Fibroblast of skin of scalp (primary cell): ENCODE measurements around the gene TMEM151B.

Experiments used
- DNase-seq: peaks from one replicate; pipeline ENCODE4 v3.0.0-alpha.2; 2013

Gene TMEM151B

GRCh38 chr6:44232676-44233566 lies 37.3 kb upstream of the TMEM151B start:
- no peak for DNase-seq

GRCh38 chr6:44233567-44234100 lies 36.6 kb upstream of the TMEM151B start:
- DNase-seq = no peak

- DNase-seq = peak; percentile 78
These were observed 35.9 kb upstream of the TMEM151B start for GRCh38 chr6:44234101-44235025.

- no peak for DNase-seq
These were observed 35.0 kb upstream of the TMEM151B start for GRCh38 chr6:44235269-44235668.

- no peak for DNase-seq
These were observed 34.2 kb upstream of the TMEM151B start for GRCh38 chr6:44235891-44236516.

- peak; percentile 96 for DNase-seq
These were observed 33.0 kb upstream of the TMEM151B start for GRCh38 chr6:44237021-44237812.

GRCh38 chr6:44237813-44238433 lies 32.3 kb upstream of the TMEM151B start:
- peak; percentile 73 for DNase-seq

GRCh38 chr6:44238687-44239350 lies 31.4 kb upstream of the TMEM151B start:
- DNase-seq = no peak

- DNase-seq = no peak
These were observed 26.9 kb upstream of the TMEM151B start for GRCh38 chr6:44243345-44243744.

- DNase-seq = no peak
These were observed 24.8 kb upstream of the TMEM151B start for GRCh38 chr6:44245391-44245911.

- DNase-seq = peak; percentile 84
These were observed 24.2 kb upstream of the TMEM151B start for GRCh38 chr6:44245912-44246662.

GRCh38 chr6:44246663-44247337 lies 23.4 kb upstream of the TMEM151B start, which contains the start of gene HSP90AB1:
HSP90AB1 (plus strand) TSS chr6:44247101; CDS start chr6:44248630, 1,529 bp downstream.
- peak; percentile 98 for DNase-seq

GRCh38 chr6:44247338-44248302 lies 22.6 kb upstream of the TMEM151B start:
- DNase-seq = peak; percentile 58

- DNase-seq = no peak
These were observed 21.7 kb upstream of the TMEM151B start for GRCh38 chr6:44248579-44248978.

- no peak for DNase-seq
These were observed 21.0 kb upstream of the TMEM151B start for GRCh38 chr6:44249082-44249748.

- no peak for DNase-seq
These were observed 20.1 kb upstream of the TMEM151B start for GRCh38 chr6:44250067-44250717.
